HepG2 (cell line): ENCODE results near the gene TPX2. TPM values are rescaled to one million over a fixed set of nuclear protein-coding genes. Genes with fewer than 3 reads are reported as not detected.

Experiments used
- BHLHE40 ChIP-seq: IDR thresholded peaks from 2 replicates; pipeline ENCODE4 v1.6.1; 2011; ENCODE audit warnings: low read length, improper control_type of control experiment
- CBX2 ChIP-seq, 2 experiments: fragments of 200-600 bp in 1 of 2; sonication (generic); formaldehyde crosslinking in 1 of 2; IDR thresholded peaks; 2 replicates each; pipeline versions ENCODE4 v1.7.0 to v1.8.1; 2018 to 2022; ENCODE audit warnings: low read depth in 2 of 2, low read length in 1 of 2, mild to moderate bottlenecking in 1 of 2, missing genetic modification reagents in 1 of 2
- EP300 ChIP-seq, 3 experiments: sonication (generic) in 1 of 3; formaldehyde crosslinking in 1 of 3; IDR thresholded peaks; 2 replicates each; pipeline versions ENCODE4 v1.5.1 to v1.6.1; 2011 to 2020; ENCODE audit warnings: low read depth in 2 of 3, low read length in 2 of 3, borderline replicate concordance in 1 of 3, improper control_type of control experiment in 1 of 3, mild to moderate bottlenecking in 1 of 3, missing genetic modification reagents in 1 of 3, moderate library complexity in 1 of 3
- NR2F2 ChIP-seq: IDR thresholded peaks from 2 replicates; pipeline ENCODE4 v1.6.1; 2012; ENCODE audit warnings: low read depth, inconsistent platforms, borderline replicate concordance
- XBP1 ChIP-seq: sonication (generic); formaldehyde crosslinking; IDR thresholded peaks from 2 replicates; pipeline ENCODE4 v1.5.0; 2020; ENCODE audit warnings: missing genetic modification reagents
- ZNF136 ChIP-seq: sonication (generic); formaldehyde crosslinking; IDR thresholded peaks from 2 replicates; pipeline ENCODE4 v1.8.1; 2022; ENCODE audit warnings: low read depth, mild to moderate bottlenecking, moderate library complexity, missing genetic modification reagents
- ZNF20 ChIP-seq: sonication (generic); formaldehyde crosslinking; IDR thresholded peaks from 2 replicates; pipeline ENCODE4 v1.4.0; 2020; ENCODE audit warnings: mild to moderate bottlenecking, moderate library complexity, missing genetic modification reagents
- ZNF205 ChIP-seq: IDR thresholded peaks from 2 replicates; pipeline ENCODE4 v1.6.1; 2018; ENCODE audit warnings: missing biosample characterization, missing genetic modification reagents
- ZNF230 ChIP-seq: sonication (generic); formaldehyde crosslinking; IDR thresholded peaks from 2 replicates; pipeline ENCODE4 v1.4.0; 2020; ENCODE audit warnings: mild to moderate bottlenecking, missing genetic modification reagents
- ZNF672 ChIP-seq: sonication (generic); formaldehyde crosslinking; IDR thresholded peaks from 2 replicates; pipeline ENCODE4 v1.8.1; 2022; ENCODE audit warnings: missing genetic modification reagents
- ZNF724P ChIP-seq: sonication (generic); formaldehyde crosslinking; IDR thresholded peaks from 2 replicates; pipeline ENCODE4 v1.8.0; 2022; ENCODE audit warnings: missing genetic modification reagents, borderline replicate concordance
- ZNF792 ChIP-seq: IDR thresholded peaks from 2 replicates; pipeline ENCODE4 v1.6.1; 2016
- ZNF816 ChIP-seq: sonication (generic); formaldehyde crosslinking; IDR thresholded peaks from 2 replicates; pipeline ENCODE4 v1.8.0; 2022; ENCODE audit warnings: missing genetic modification reagents, mild to moderate bottlenecking, borderline replicate concordance
- ZNF841 ChIP-seq: sonication (generic); formaldehyde crosslinking; IDR thresholded peaks from 2 replicates; pipeline ENCODE4 v1.8.1; 2023; ENCODE audit warnings: missing genetic modification reagents, borderline replicate concordance
- ZNF850 ChIP-seq: sonication (generic); formaldehyde crosslinking; conservative IDR thresholded peaks from 2 replicates; pipeline ENCODE4 v1.9.0; 2021; ENCODE audit warnings: mild to moderate bottlenecking, missing genetic modification reagents
- ZSCAN30 ChIP-seq: sonication (generic); formaldehyde crosslinking; IDR thresholded peaks from 2 replicates; pipeline ENCODE4 v1.5.0; 2020; ENCODE audit warnings: mild to moderate bottlenecking, missing genetic modification reagents
- polyA plus RNA-seq, 8 experiments: library from polyadenylated mRNA; depleted of rRNA in 3 of 8; stranded (reverse) in 7 of 8; unstranded in 1 of 8; fragments of >200 nt; fragmentation: Illumina TruSeq in 4 of 8; extraction: Trizol in 4 of 8; gene quantifications; 2 replicates each; pipeline versions ENCODE4 v1.2.1 to v1.2.3, GENCODE V29; 2011 to 2016; ENCODE audit warnings: low read depth in 4 of 8, missing spikeins in 1 of 8, mixed read lengths in 1 of 8; ENCODE audit not compliant: insufficient read depth in 1 of 8
- total RNA-seq, 5 experiments: library from RNA; depleted of rRNA; stranded (reverse); fragments of >200 nt; fragmentation: Illumina TruSeq; extraction: Trizol; gene quantifications; 2 replicates each; pipeline ENCODE4 v1.2.3, GENCODE V29; 2016; ENCODE audit warnings: low read depth in 1 of 5
- TF ChIP-seq, protein P1 (sequence below): sonication (generic); formaldehyde crosslinking; IDR thresholded peaks from 2 replicates; pipeline ENCODE4 v1.8.0; 2022; ENCODE audit warnings: missing genetic modification reagents, mild to moderate bottlenecking, borderline replicate concordance
- TF ChIP-seq, protein P2 (sequence below): IDR thresholded peaks from 2 replicates; pipeline ENCODE4 v1.6.1; 2016; ENCODE audit warnings: low read depth
- TF ChIP-seq, protein P3 (sequence below): sonication (generic); formaldehyde crosslinking; IDR thresholded peaks from 2 replicates; pipeline ENCODE4 v1.5.0; 2020; ENCODE audit warnings: missing genetic modification reagents
- TF ChIP-seq, protein P4 (sequence below): sonication (generic); formaldehyde crosslinking; IDR thresholded peaks from 2 replicates; pipeline ENCODE4 v1.5.1; 2020; ENCODE audit warnings: mild to moderate bottlenecking, missing genetic modification reagents, borderline replicate concordance
- TF ChIP-seq, protein P5 (sequence below): IDR thresholded peaks from 2 replicates; pipeline ENCODE4 v1.6.1; 2012; ENCODE audit warnings: low read length, improper control_type of control experiment

The TPX2 gene
- total and polyA plus RNA-seq, 2 of the 13 experiments (the other 11 are each of a cell fraction or from before 2014, with no cell fraction given) = 34.3 to 124 TPM

DNA sequence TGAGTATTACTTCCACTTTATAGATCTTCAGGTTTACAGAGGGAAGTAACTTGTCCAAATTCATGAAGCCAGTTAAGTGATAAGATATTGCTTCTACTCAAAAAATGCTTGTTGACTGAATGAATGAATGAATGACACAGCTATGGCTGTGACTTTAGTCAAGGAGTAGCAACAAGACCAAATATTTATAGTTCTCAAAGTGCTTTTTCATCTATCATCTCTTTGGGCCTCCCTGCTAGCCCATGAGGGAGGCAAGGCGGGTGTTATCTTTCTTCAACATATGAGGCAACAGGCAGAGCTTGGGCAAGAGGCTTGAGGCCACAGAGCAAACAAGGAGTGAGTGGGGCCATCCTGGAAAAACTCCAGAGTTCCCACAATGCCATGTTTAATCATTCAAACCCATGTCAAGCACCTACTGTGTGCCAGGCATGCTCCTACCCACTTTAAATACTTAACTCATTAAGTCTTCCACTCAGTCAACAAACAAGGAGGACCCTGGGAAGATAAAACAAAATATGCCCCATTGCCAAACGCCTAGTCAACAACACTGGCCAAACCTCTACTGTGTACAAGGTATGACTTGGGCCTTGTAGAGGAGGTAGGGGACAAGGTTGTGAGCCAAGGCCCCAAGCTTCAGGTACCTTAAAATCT is 32.4 kb upstream of the TPX2 start (continued):
- TF ChIP-seq, protein P1, sequence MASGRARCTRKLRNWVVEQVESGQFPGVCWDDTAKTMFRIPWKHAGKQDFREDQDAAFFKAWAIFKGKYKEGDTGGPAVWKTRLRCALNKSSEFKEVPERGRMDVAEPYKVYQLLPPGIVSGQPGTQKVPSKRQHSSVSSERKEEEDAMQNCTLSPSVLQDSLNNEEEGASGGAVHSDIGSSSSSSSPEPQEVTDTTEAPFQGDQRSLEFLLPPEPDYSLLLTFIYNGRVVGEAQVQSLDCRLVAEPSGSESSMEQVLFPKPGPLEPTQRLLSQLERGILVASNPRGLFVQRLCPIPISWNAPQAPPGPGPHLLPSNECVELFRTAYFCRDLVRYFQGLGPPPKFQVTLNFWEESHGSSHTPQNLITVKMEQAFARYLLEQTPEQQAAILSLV (CRISPR knock-in tag) = no peak
- no peak for TF ChIP-seq ZNF850 (CRISPR knock-in tag)
- peak; percentile 93 for TF ChIP-seq NR2F2
- TF ChIP-seq, protein P2, sequence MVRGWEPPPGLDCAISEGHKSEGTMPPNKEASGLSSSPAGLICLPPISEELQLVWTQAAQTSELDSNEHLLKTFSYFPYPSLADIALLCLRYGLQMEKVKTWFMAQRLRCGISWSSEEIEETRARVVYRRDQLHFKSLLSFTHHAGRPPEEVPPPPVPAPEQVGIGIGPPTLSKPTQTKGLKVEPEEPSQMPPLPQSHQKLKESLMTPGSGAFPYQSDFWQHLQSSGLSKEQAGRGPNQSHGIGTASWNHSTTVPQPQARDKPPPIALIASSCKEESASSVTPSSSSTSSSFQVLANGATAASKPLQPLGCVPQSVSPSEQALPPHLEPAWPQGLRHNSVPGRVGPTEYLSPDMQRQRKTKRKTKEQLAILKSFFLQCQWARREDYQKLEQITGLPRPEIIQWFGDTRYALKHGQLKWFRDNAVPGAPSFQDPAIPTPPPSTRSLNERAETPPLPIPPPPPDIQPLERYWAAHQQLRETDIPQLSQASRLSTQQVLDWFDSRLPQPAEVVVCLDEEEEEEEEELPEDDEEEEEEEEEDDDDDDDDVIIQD (CRISPR knock-in tag) = peak; percentile 5; the same call in 1 of the 2 replicates
- 0 out of 2 replicates have a peak, but pooled peaks have one; percentile 8 for TF ChIP-seq ZSCAN30 (CRISPR knock-in tag)
- TF ChIP-seq ZNF20 = no peak
- TF ChIP-seq, protein P3, sequence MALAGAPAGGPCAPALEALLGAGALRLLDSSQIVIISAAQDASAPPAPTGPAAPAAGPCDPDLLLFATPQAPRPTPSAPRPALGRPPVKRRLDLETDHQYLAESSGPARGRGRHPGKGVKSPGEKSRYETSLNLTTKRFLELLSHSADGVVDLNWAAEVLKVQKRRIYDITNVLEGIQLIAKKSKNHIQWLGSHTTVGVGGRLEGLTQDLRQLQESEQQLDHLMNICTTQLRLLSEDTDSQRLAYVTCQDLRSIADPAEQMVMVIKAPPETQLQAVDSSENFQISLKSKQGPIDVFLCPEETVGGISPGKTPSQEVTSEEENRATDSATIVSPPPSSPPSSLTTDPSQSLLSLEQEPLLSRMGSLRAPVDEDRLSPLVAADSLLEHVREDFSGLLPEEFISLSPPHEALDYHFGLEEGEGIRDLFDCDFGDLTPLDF = no peak
- TF ChIP-seq BHLHE40 = no peak
- TF ChIP-seq, protein P4, sequence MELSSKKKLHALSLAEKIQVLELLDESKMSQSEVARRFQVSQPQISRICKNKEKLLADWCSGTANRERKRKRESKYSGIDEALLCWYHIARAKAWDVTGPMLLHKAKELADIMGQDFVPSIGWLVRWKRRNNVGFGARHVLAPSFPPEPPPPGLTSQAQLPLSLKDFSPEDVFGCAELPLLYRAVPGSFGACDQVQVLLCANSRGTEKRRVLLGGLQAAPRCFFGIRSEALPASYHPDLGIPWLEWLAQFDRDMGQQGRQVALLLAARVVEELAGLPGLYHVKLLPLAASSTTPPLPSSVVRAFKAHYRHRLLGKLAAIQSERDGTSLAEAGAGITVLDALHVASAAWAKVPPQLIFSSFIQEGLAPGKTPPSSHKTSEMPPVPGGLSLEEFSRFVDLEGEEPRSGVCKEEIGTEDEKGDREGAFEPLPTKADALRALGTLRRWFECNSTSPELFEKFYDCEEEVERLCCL (CRISPR knock-in tag) = no peak
- TF ChIP-seq ZNF672 = no peak
- no peak for TF ChIP-seq ZNF841 (CRISPR knock-in tag)
- 0 out of 2 replicates have a peak, but pooled peaks have one; percentile 37 for TF ChIP-seq ZNF230 (CRISPR knock-in tag)
- peak; percentile 95 for TF ChIP-seq ZNF792 (CRISPR knock-in tag)
- peak; percentile 100 for TF ChIP-seq ZNF136 (CRISPR knock-in tag)
- no peak for TF ChIP-seq CBX2 (IDR thresholded peaks at IDR 0.05; ENCODE audit: low read depth, low read length)
- no peak for TF ChIP-seq CBX2 (CRISPR knock-in tag; IDR thresholded peaks at IDR 0.05; ENCODE audit: low read depth)
- TF ChIP-seq ZNF816 (CRISPR knock-in tag) = peak; percentile 28; the same call in 1 of the 2 replicates
- TF ChIP-seq, protein P5, sequence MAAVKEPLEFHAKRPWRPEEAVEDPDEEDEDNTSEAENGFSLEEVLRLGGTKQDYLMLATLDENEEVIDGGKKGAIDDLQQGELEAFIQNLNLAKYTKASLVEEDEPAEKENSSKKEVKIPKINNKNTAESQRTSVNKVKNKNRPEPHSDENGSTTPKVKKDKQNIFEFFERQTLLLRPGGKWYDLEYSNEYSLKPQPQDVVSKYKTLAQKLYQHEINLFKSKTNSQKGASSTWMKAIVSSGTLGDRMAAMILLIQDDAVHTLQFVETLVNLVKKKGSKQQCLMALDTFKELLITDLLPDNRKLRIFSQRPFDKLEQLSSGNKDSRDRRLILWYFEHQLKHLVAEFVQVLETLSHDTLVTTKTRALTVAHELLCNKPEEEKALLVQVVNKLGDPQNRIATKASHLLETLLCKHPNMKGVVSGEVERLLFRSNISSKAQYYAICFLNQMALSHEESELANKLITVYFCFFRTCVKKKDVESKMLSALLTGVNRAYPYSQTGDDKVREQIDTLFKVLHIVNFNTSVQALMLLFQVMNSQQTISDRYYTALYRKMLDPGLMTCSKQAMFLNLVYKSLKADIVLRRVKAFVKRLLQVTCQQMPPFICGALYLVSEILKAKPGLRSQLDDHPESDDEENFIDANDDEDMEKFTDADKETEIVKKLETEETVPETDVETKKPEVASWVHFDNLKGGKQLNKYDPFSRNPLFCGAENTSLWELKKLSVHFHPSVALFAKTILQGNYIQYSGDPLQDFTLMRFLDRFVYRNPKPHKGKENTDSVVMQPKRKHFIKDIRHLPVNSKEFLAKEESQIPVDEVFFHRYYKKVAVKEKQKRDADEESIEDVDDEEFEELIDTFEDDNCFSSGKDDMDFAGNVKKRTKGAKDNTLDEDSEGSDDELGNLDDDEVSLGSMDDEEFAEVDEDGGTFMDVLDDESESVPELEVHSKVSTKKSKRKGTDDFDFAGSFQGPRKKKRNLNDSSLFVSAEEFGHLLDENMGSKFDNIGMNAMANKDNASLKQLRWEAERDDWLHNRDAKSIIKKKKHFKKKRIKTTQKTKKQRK = no peak
- no peak for TF ChIP-seq XBP1 (CRISPR knock-in tag)
- TF ChIP-seq EP300 (IDR thresholded peaks at IDR 0.05; ENCODE audit: low read depth in 2 of 2, low read length in 2 of 2) = peak; percentile 95 to 100
- peak; percentile 99 for TF ChIP-seq EP300 (CRISPR knock-in tag; IDR thresholded peaks at IDR 0.05; ENCODE audit: borderline replicate concordance)
- TF ChIP-seq ZNF724P = peak; percentile 43; the same call in 1 of the 2 replicates
- TF ChIP-seq ZNF205 (CRISPR knock-in tag) = peak; percentile 82; the same call in 1 of the 2 replicates
